Measurements from ENCODE around the gene U2SURP.

The U2SURP gene

GRCh38 chr3:142976621-142977398 is 24.6 kb upstream of the U2SURP start:
- DNase-seq (ENCODE audit: low read depth): peak; percentile 95
- H3K4me3 ChIP-seq (ENCODE audit: low read depth, low read length): no peak overlapping the region
- no peak for TF ChIP-seq CTCF (conservative IDR thresholded peaks at IDR 0.05; ENCODE audit: low read depth, low read length)

GRCh38 chr3:142977399-142977728 is 24.0 kb upstream of the U2SURP start:
- DNase-seq (ENCODE audit: low read depth): no peak
- TF ChIP-seq CTCF (conservative IDR thresholded peaks at IDR 0.05; ENCODE audit: low read depth, low read length): no peak
- H3K4me3 ChIP-seq (ENCODE audit: low read depth, low read length): no peak overlapping the region

GRCh38 chr3:142981108-142981507 is 20.3 kb upstream of the U2SURP start:
- peak; percentile 3 for TF ChIP-seq CTCF (conservative IDR thresholded peaks at IDR 0.05; ENCODE audit: low read depth, low read length)

GRCh38 chr3:142982038-142982773 is 19.2 kb upstream of the U2SURP start:
- H3K4me3 ChIP-seq (ENCODE audit: low read depth, low read length): no peak overlapping the region
- TF ChIP-seq CTCF (conservative IDR thresholded peaks at IDR 0.05; ENCODE audit: low read depth, low read length): no peak

More at GRCh38 chr3:142981108-142981507, 20.3 kb upstream of the U2SURP start:
- H3K4me3 ChIP-seq (ENCODE audit: low read depth, low read length): no peak overlapping the region
- no peak for DNase-seq (ENCODE audit: low read depth)

GRCh38 chr3:142983318-142983717 is 18.1 kb upstream of the U2SURP start:
- DNase-seq (ENCODE audit: low read depth): no peak
- no peak for TF ChIP-seq CTCF (conservative IDR thresholded peaks at IDR 0.05; ENCODE audit: low read depth, low read length)
- H3K4me3 ChIP-seq (ENCODE audit: low read depth, low read length): no peak overlapping the region

More at GRCh38 chr3:142982038-142982773, 19.2 kb upstream of the U2SURP start:
- DNase-seq (ENCODE audit: low read depth): no peak

- no peak for TF ChIP-seq CTCF (conservative IDR thresholded peaks at IDR 0.05; ENCODE audit: low read depth, low read length)
- DNase-seq (ENCODE audit: low read depth): no peak
- H3K4me3 ChIP-seq (ENCODE audit: low read depth, low read length): no peak overlapping the region
Measured at GRCh38 chr3:142984255-142984654, 17.1 kb upstream of the U2SURP start.

Data from choroid plexus epithelial cell (primary cell).